GM23248 (cell line): ENCODE results near the gene KRT82. TPM values are rescaled to one million over a fixed set of nuclear protein-coding genes. Genes with fewer than 3 reads are reported as not detected.
A peak's percentile ranks its signal among the peaks of the same experiment; 100 is the strongest.

ENCODE experiments used
- DNase-seq: peaks from one replicate; pipeline ENCODE4 v3.0.0-alpha.2; 2015
- H2AFZ ChIP-seq: fragments of 200-600 bp; sonication (generic); 2 replicates; pipeline ENCODE4 v1.6.1; 2016; ENCODE audit warnings: antibody characterized with exemption
- H3F3A ChIP-seq: fragments of 200-600 bp; sonication (generic); 2 replicates; pipeline ENCODE4 v1.6.1; 2016; ENCODE audit warnings: mild to moderate bottlenecking, antibody characterized with exemption, mixed run types; ENCODE audit not compliant: insufficient read depth
- H3K27ac ChIP-seq: fragments of 200-600 bp; sonication (generic); 2 replicates; pipeline ENCODE4 v1.5.1; 2016; ENCODE audit warnings: mild to moderate bottlenecking
- H3K27me3 ChIP-seq: fragments of 200-600 bp; sonication (generic); replicated peaks from 2 replicates; pipeline ENCODE4 v1.6.1; 2016; ENCODE audit warnings: mild to moderate bottlenecking; ENCODE audit not compliant: insufficient read depth
- H3K36me3 ChIP-seq: fragments of 200-600 bp; sonication (generic); 2 replicates; pipeline ENCODE4 v1.6.1; 2016; ENCODE audit warnings: low read depth, mild to moderate bottlenecking
- H3K4me1 ChIP-seq: fragments of 200-600 bp; sonication (generic); 2 replicates; pipeline ENCODE4 v1.6.1; 2016; ENCODE audit warnings: mild to moderate bottlenecking; ENCODE audit not compliant: insufficient read depth
- H3K4me2 ChIP-seq: fragments of 200-600 bp; sonication (generic); one replicate; pipeline ENCODE4 v1.6.1; 2016; ENCODE audit warnings: mild to moderate bottlenecking; ENCODE audit not compliant: unreplicated experiment
- H3K4me3 ChIP-seq: fragments of 200-600 bp; sonication (generic); 2 replicates; pipeline ENCODE4 v1.5.1; 2016; ENCODE audit warnings: mild to moderate bottlenecking
- H3K79me2 ChIP-seq: fragments of 200-600 bp; sonication (generic); 2 replicates; pipeline ENCODE4 v1.6.1; 2016; ENCODE audit warnings: mild to moderate bottlenecking; ENCODE audit not compliant: insufficient read depth
- H3K9ac ChIP-seq: fragments of 200-600 bp; sonication (generic); 2 replicates; pipeline ENCODE4 v1.6.1; 2016; ENCODE audit warnings: mild to moderate bottlenecking
- H3K9me2 ChIP-seq: fragments of 200-600 bp; sonication (generic); 2 replicates; pipeline ENCODE4 v1.6.1; 2016; ENCODE audit warnings: mixed run types, mild to moderate bottlenecking, moderate library complexity; ENCODE audit not compliant: insufficient read depth
- H3K9me3 ChIP-seq: fragments of 200-600 bp; sonication (generic); one replicate; pipeline ENCODE4 v1.6.1; 2017; ENCODE audit warnings: low read depth
- H4K20me1 ChIP-seq: fragments of 200-600 bp; sonication (generic); 2 replicates; pipeline ENCODE4 v1.6.0; 2016; ENCODE audit not compliant: insufficient read depth
- EZH2 ChIP-seq: fragments of 200-600 bp; sonication (generic); IDR thresholded peaks from 2 replicates; pipeline ENCODE4 v1.6.1; 2018; ENCODE audit warnings: antibody characterized with exemption, mild to moderate bottlenecking; ENCODE audit not compliant: insufficient read depth, poor library complexity, severe bottlenecking
- EZH2phosphoT487 ChIP-seq: fragments of 200-600 bp; sonication (generic); IDR thresholded peaks from 2 replicates; pipeline ENCODE4 v1.6.1; 2018; ENCODE audit warnings: antibody characterized with exemption, moderate library complexity, mild to moderate bottlenecking, low read depth; ENCODE audit not compliant: insufficient read depth
- WGBS, 2 experiments: methylation state at CpG; one replicate each; pipeline ENCODE4 v1.1.6; 2015 to 2017; ENCODE audit warnings: low lambda C conversion rate in 2 of 2, low coverage in 1 of 2; ENCODE audit errors: missing lambda C conversion rate in 2 of 2; 5-methylcytosine and 5-hydroxymethylcytosine counted together
- in situ Hi-C: fragments of 300-500 bp; cut with MboI; formaldehyde crosslinking; loops from 2 replicates; pipeline ENCODE4 v1.15.0; 2020
- polyA plus RNA-seq: library from polyadenylated mRNA; unstranded; fragments of >200 nt; fragmentation: Nextera tagmentation; extraction: Ambion mirVana; gene quantifications from 2 replicates; pipeline ENCODE4 v1.2.1, GENCODE V29; 2016
- total RNA-seq: library from RNA; depleted of rRNA; stranded (reverse); fragments of >200 nt; shearing (Covaris generic); gene quantifications from 2 replicates; pipeline ENCODE4 v1.2.3, GENCODE V29; 2014

Gene KRT82
- total and polyA plus RNA-seq, 2 experiments from 2014 or later: not detected

DNA sequence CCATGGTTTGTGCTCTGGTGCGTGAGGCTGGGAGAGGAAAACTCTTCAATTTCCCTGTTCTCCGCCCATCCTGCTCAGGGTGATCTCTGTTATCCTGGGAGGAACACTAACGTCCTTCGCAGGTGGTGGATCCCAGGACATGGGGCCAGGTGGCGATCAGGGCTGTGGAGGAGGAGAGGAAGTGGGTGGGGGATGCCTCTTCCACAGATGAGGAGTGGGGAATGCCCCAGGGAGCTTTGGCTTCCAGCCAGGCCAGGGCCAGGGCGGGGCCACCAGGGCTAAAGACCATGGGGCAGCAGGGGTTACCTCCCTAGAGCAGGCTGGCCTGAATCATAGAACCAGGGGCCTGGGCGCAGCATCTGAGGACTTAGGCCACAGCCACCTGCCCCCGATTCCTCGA lies 31.4 kb upstream of the KRT82 start:
- H3K4me3 ChIP-seq: no peak overlapping the region
- no peaks in the 10 kb centered on the region for H4K20me1 ChIP-seq
- H3K27me3 ChIP-seq: no peaks in the 10 kb centered on the region
- no peaks in the 10 kb centered on the region for H3K9me3 ChIP-seq
- WGBS, 2 experiments: 84 to 89% methylated on average over 9 of the region's 9 CpGs
- peaks cover 26% of the 10 kb centered on the region for H3K4me1 ChIP-seq
- DNase-seq: no peak
- no peaks in the 10 kb centered on the region for H3K79me2 ChIP-seq
- H3K9ac ChIP-seq: no peak overlapping the region
- H3K4me2 ChIP-seq: no peak overlapping the region
- H3K36me3 ChIP-seq: no peaks in the 10 kb centered on the region
- in situ Hi-C loops: no loop called here
- H3K27ac ChIP-seq: no peak overlapping the region
- H2AFZ ChIP-seq: no peak overlapping the region
- H3K9me2 ChIP-seq: no peaks in the 10 kb centered on the region
- TF ChIP-seq EZH2phosphoT487 (no peak), EZH2 (no peak)
- peaks cover 31% of the 10 kb centered on the region for H3F3A ChIP-seq

- H4K20me1 ChIP-seq: no peaks in the 10 kb centered on the region
- H3K79me2 ChIP-seq: no peaks in the 10 kb centered on the region
- H3K9me3 ChIP-seq: no peaks in the 10 kb centered on the region
- no peak overlapping the region for H3K4me3 ChIP-seq
- H2AFZ ChIP-seq: no peak overlapping the region
- H3K4me2 ChIP-seq: no peak overlapping the region
- TF ChIP-seq EZH2phosphoT487 (no peak), EZH2 (no peak)
- H3K9me2 ChIP-seq: no peaks in the 10 kb centered on the region
- H3K4me1 ChIP-seq: peaks cover 21% of the 10 kb centered on the region
- no peak for DNase-seq
- WGBS, 2 experiments: 85 to 88% methylated on average over 9 of the region's 9 CpGs
- no peak overlapping the region for H3K27ac ChIP-seq
- H3K27me3 ChIP-seq: peaks cover 4% of the 10 kb centered on the region; the same call in 1 of the 2 replicates
- H3K36me3 ChIP-seq: no peaks in the 10 kb centered on the region
- peaks cover 25% of the 10 kb centered on the region for H3F3A ChIP-seq
- no peak overlapping the region for H3K9ac ChIP-seq
- in situ Hi-C loops: no loop called here
These were observed 30.8 kb upstream of the KRT82 start for GRCh38 chr12:52436828-52437474.

DNA sequence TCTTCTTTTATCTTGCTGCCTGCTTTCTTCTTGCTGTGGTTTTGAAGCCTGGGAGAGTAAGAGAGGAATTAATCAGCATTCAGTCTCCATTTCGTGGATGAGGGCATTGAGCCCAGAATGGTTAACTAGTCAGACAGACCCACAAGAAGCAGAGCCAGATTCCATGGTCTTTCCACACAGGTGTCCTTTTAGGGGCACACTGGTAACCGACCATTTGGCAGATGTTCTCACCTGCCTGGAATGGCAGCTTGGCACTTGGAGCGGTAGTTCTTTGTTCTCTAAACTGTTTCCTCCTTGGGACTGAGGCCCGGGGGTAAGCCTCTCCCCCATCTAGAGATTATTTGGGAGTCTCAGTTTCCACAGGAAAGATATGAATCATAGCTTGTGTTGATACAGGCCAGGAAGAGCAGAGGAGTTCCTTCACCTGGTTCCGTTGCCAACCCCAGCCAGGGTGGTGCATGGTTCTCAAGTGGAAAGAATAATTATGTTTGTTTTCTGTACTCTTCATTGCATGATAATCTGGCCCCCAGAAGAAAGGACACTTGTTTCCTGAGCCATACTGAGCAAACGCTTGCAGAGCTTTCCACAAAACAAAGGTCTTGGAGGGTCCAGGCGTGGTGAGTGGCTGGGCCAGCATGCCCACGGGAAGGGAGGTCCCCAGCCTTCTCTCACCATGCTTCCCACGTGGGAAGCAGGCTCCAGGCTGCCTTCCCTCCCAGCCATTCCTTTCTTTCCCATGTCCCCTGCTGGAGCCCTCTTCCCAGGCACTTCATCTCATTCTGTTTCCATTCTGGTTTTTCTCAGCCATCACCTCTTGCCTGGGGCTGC lies 30.1 kb upstream of the KRT82 start:
- Histone ChIP-seq H3K4me3 (no peak overlapping the region), H3K27ac (no peak overlapping the region), H4K20me1 (no peaks in the 10 kb centered on the region), H3K4me1 (peaks cover 13% of the 10 kb centered on the region), H3K9ac (no peak overlapping the region), H3K27me3 (peaks cover 10% of the 10 kb centered on the region; the same call in 1 of the 2 replicates), H3K79me2 (no peaks in the 10 kb centered on the region), H3K4me2 (no peak overlapping the region), H3K9me3 (no peaks in the 10 kb centered on the region), H3K9me2 (no peaks in the 10 kb centered on the region), H3F3A (peaks cover 18% of the 10 kb centered on the region), H3K36me3 (no peaks in the 10 kb centered on the region), H2AFZ (no peak overlapping the region)
- in situ Hi-C loops: no loop called here
- DNase-seq: peak; percentile 56
- 62% methylated on average over 9 of the region's 9 CpGs for WGBS, 2 experiments
- TF ChIP-seq EZH2 (no peak), EZH2phosphoT487 (no peak)

- no peak overlapping the region for H2AFZ ChIP-seq
- H3K79me2 ChIP-seq: no peaks in the 10 kb centered on the region
- no peaks in the 10 kb centered on the region for H3K9me2 ChIP-seq
- WGBS, 2 experiments: 96 to 98% methylated on average over 6 of the region's 6 CpGs
- peaks cover 14% of the 10 kb centered on the region for H3F3A ChIP-seq
- H3K27me3 ChIP-seq: peaks cover 10% of the 10 kb centered on the region; the same call in 1 of the 2 replicates
- H3K9ac ChIP-seq: no peak overlapping the region
- no peak overlapping the region for H3K4me2 ChIP-seq
- no peak for TF ChIP-seq EZH2
- no peak for TF ChIP-seq EZH2phosphoT487
- H3K9me3 ChIP-seq: no peaks in the 10 kb centered on the region
- in situ Hi-C loops: no loop called here
- H3K36me3 ChIP-seq: no peaks in the 10 kb centered on the region
- H3K4me1 ChIP-seq: peaks cover 7% of the 10 kb centered on the region
- no peak for DNase-seq
- no peaks in the 10 kb centered on the region for H4K20me1 ChIP-seq
- no peak overlapping the region for H3K4me3 ChIP-seq
- H3K27ac ChIP-seq: no peak overlapping the region
These were observed 29.5 kb upstream of the KRT82 start for GRCh38 chr12:52435659-52435999.
